GM19467 (cell line): ENCODE results near the gene SLC25A22.

Source experiments
- ATAC-seq: cut with Tn5 transposase; IDR thresholded peaks from one replicate; pipeline ENCODE4 v1.9.1; 2021; ENCODE audit warnings: mild to moderate bottlenecking, moderate library complexity; ENCODE audit not compliant: unreplicated experiment

Gene SLC25A22

GRCh38 chr11:761526-762108, 36.5 kb downstream of the SLC25A22 start:
- no peak for ATAC-seq

GRCh38 chr11:760236-760635, 37.8 kb downstream of the SLC25A22 start:
- ATAC-seq, result no peak

- ATAC-seq, result no peak
Observed at GRCh38 chr11:749731-750130, 48.4 kb downstream of the SLC25A22 start.

GRCh38 chr11:748007-748359, 50.1 kb downstream of the SLC25A22 start:
- no peak for ATAC-seq

- peak; percentile 80 for ATAC-seq
Observed at GRCh38 chr11:747158-748006, 50.7 kb downstream of the SLC25A22 start, which contains the start of gene TALDO1. Gene TALDO1 (plus strand): TSS chr11:747464. CDS start chr11:747482, 18 bp downstream.

GRCh38 chr11:746289-747157, 51.6 kb downstream of the SLC25A22 start:
- peak; percentile 25 for ATAC-seq

- no peak for ATAC-seq
Observed at GRCh38 chr11:745428-745827, 52.7 kb downstream of the SLC25A22 start.

GRCh38 chr11:742571-743201, 55.4 kb downstream of the SLC25A22 start:
- ATAC-seq, result no peak

- ATAC-seq, result no peak
Observed at GRCh38 chr11:742156-742546, 55.9 kb downstream of the SLC25A22 start.
